ENCODE results near the gene LIMS1. TPM values are rescaled to one million over a fixed set of nuclear protein-coding genes. Genes with fewer than 3 reads are reported as not detected.

The LIMS1 gene
- total and polyA plus RNA-seq, 2 donors (not counting 1 experiment from before 2014, with no cell fraction given): 14.0 to 22.1 TPM

- H3K4me1 ChIP-seq (ENCODE audit: control insufficient read depth in 2 of 2, insufficient read depth in 2 of 2, low read length in 2 of 2): peaks cover 70 to 76% of the 10 kb centered on the region in 2 donors
- DNase-seq: peak; percentile 10
These were observed 76.8 kb downstream of the LIMS1 start for GRCh38 chr2:108611021-108611420.

More at GRCh38 chr2:108611021-108611420, 76.8 kb downstream of the LIMS1 start:
- no peak overlapping the region for H2AFZ ChIP-seq (ENCODE audit: insufficient read depth, low read depth, low read length, poor library complexity, severe bottlenecking)
- H3K27ac ChIP-seq (ENCODE audit: low read length in 2 of 2): no peak overlapping the region
- no peak overlapping the region for H3K9ac ChIP-seq (ENCODE audit: low read length)
- H3K9me3 ChIP-seq (ENCODE audit: control extremely low read depth in 1 of 3, control insufficient read depth in 2 of 3, insufficient read depth in 1 of 3, low read length in 2 of 3): no peaks in the 10 kb centered on the region
- peaks cover 83% of the 10 kb centered on the region for H3K79me2 ChIP-seq (ENCODE audit: control insufficient read depth, insufficient read depth, low read length)
- Mint-ChIP-seq H3K4me1 (peaks cover 72% of the 10 kb centered on the region), H3K9me3 (ENCODE audit: insufficient read depth) (no peaks in the 10 kb centered on the region), H3K4me3 (peak overlapping the region; percentile 25), H3K27ac (peak overlapping the region; percentile 54), H3K27me3 (no peaks in the 10 kb centered on the region)
- WGBS (ENCODE audit: insufficient coverage): no CpG with 5 or more reads among the region's 5 CpGs
- intact Hi-C loops (cut with micrococcal nuclease): no loop called here
- peak overlapping the region; percentile 22 for H3K4me2 ChIP-seq (replicated peaks; ENCODE audit: low read depth, low read length, poor library complexity, severe bottlenecking)
- H3K4me3 ChIP-seq (ENCODE audit: control extremely low read depth in 1 of 5, extremely low read depth in 1 of 5, insufficient read depth in 1 of 5, low read depth in 2 of 5, low read length in 4 of 5): no peak overlapping the region
- ChIA-PET POLR2A (interaction anchor here (0.6 to 3.0 kb wide), 4 partner anchors 9 to 25 kb away, joined by 3 to 10 read pairs (median 4); no protein-coding TSS in a partner anchor), CTCF (interaction anchor here (0.7 to 15.4 kb wide), 8 partner anchors 10 to 27 kb away, joined by 3 to 290 read pairs (median 5); no protein-coding TSS in a partner anchor)
- no peak for TF ChIP-seq EZH2 (IDR thresholded peaks at IDR 0.05; ENCODE audit: borderline replicate concordance, insufficient read depth, low read depth, low read length, poor library complexity, severe bottlenecking)
- no peak for TF ChIP-seq CTCF (IDR thresholded peaks at IDR 0.05)
- H4K20me1 ChIP-seq (ENCODE audit: control insufficient read depth, insufficient read depth, low read length, poor library complexity, severe bottlenecking): peaks cover 30% of the 10 kb centered on the region
- no peaks in the 10 kb centered on the region for H3K27me3 ChIP-seq (replicated peaks in 1 of 4; ENCODE audit: control extremely low read depth in 1 of 4, control insufficient read depth in 3 of 4, insufficient read depth in 4 of 4, low read length in 3 of 4)
- no peaks in the 10 kb centered on the region for H3K36me3 ChIP-seq (replicated peaks in 1 of 2; ENCODE audit: control extremely low read depth in 1 of 2, control insufficient read depth in 1 of 2, extremely low read depth in 1 of 2, insufficient read depth in 2 of 2, low read length in 1 of 2)
- no peak for ATAC-seq (ENCODE audit: low read depth)

Measured in B cell (primary cell).